PC-9 (cell line): Measurements from ENCODE around the gene CMPK2. TPM values are rescaled to one million over a fixed set of nuclear protein-coding genes. Genes with fewer than 3 reads are reported as not detected.

Experiments used
- BruUV-seq: library from RNA; stranded (reverse); fragments of 400-500 nt; replicated peaks from 2 replicates; lab custom pipeline; 2021; lab: Mats Ljungman, UMichigan
- CTCF ChIA-PET: fragments of 300-600 bp; sonication (Branson Sonifier 250); formaldehyde crosslinking; loops from one replicate; lab custom pipeline; 2022; ENCODE audit warnings: antibody characterized with exemption; lab: Charles Lee
- POLR2A ChIA-PET: fragments of 300-600 bp; sonication (Branson Sonifier 250); formaldehyde crosslinking; loops from one replicate; lab custom pipeline; 2022; ENCODE audit warnings: antibody characterized with exemption; ENCODE audit not compliant: unreplicated experiment; lab: Charles Lee
- DNase-seq, 2 experiments: peaks; one replicate each; pipeline versions ENCODE4 v3.0.0 to v3.0.0-alpha.2; 2015 to 2022; ENCODE audit warnings: mixed read lengths in 1 of 2
- H2AFZ ChIP-seq: fragments of 200-600 bp; sonication (generic); 2 replicates; pipeline ENCODE4 v1.8.1; 2017; ENCODE audit warnings: antibody characterized with exemption
- H3F3A ChIP-seq: fragments of 200-600 bp; sonication (generic); 2 replicates; pipeline ENCODE4 v1.8.1; 2017; ENCODE audit warnings: antibody characterized with exemption, mild to moderate bottlenecking, low read depth; ENCODE audit not compliant: insufficient read depth
- H3K27ac ChIP-seq: fragments of 200-600 bp; sonication (generic); 2 replicates; pipeline ENCODE4 v1.6.1; 2016; ENCODE audit warnings: mixed run types
- H3K27me3 ChIP-seq: fragments of 200-600 bp; sonication (generic); 2 replicates; pipeline ENCODE4 v1.6.1; 2016; ENCODE audit warnings: low read depth, mixed run types; ENCODE audit not compliant: insufficient read depth
- H3K36me3 ChIP-seq: fragments of 200-600 bp; sonication (generic); 2 replicates; pipeline ENCODE4 v1.6.1; 2016; ENCODE audit warnings: low read depth, mixed run types
- H3K4me1 ChIP-seq: fragments of 200-600 bp; sonication (generic); replicated peaks from 2 replicates; pipeline ENCODE4 v1.6.1; 2016; ENCODE audit warnings: mixed run types; ENCODE audit not compliant: insufficient read depth
- H3K4me2 ChIP-seq: fragments of 200-600 bp; sonication (generic); 2 replicates; pipeline ENCODE4 v1.6.1; 2017; ENCODE audit warnings: mixed run types
- H3K4me3 ChIP-seq: fragments of 200-600 bp; sonication (generic); 2 replicates; pipeline ENCODE4 v1.6.1; 2016; ENCODE audit warnings: mixed run types
- H3K79me2 ChIP-seq: fragments of 200-600 bp; sonication (generic); 2 replicates; pipeline ENCODE4 v1.6.1; 2017; ENCODE audit warnings: low read depth, mixed run types
- H3K9me2 ChIP-seq: fragments of 200-600 bp; sonication (generic); 2 replicates; pipeline ENCODE4 v1.8.1; 2017; ENCODE audit warnings: mild to moderate bottlenecking; ENCODE audit not compliant: insufficient read depth
- H3K9me3 ChIP-seq: fragments of 200-600 bp; sonication (generic); 2 replicates; pipeline ENCODE4 v1.8.1; 2016; ENCODE audit warnings: low read depth; ENCODE audit not compliant: insufficient read depth
- H4K20me1 ChIP-seq: fragments of 200-600 bp; sonication (generic); 2 replicates; pipeline ENCODE4 v1.8.1; 2017; ENCODE audit not compliant: insufficient read depth
- CTCF ChIP-seq: fragments of 200-600 bp; sonication (generic); conservative IDR thresholded peaks from 2 replicates; pipeline ENCODE4 v1.6.1; 2017; ENCODE audit warnings: mixed run types, antibody characterized with exemption, mild to moderate bottlenecking, moderate library complexity
- EZH2 ChIP-seq: fragments of 200-600 bp; sonication (generic); IDR thresholded peaks from 2 replicates; pipeline ENCODE4 v1.8.0; 2017; ENCODE audit warnings: antibody characterized with exemption, low read depth
- intact Hi-C: fragments of 100-400 bp; cut with micrococcal nuclease; formaldehyde crosslinking; loops from one replicate; pipeline ENCODE4 v1.10.0; 2022; ENCODE audit not compliant: unreplicated experiment
- total RNA-seq: library from RNA; stranded (reverse); gene quantifications from 2 replicates; pipeline ENCODE4 v1.2.3, GENCODE V29; 2021

CMPK2 gene
- total RNA-seq, 1 experiment from 2014 or later: not detected

- Histone ChIP-seq H3K4me2 (no peak overlapping the region), H3K4me3 (no peak overlapping the region), H3K9me3 (no peaks in the 10 kb centered on the region; the same call in 1 of the 2 replicates), H4K20me1 (no peaks in the 10 kb centered on the region), H3K79me2 (no peaks in the 10 kb centered on the region), H3K4me1 (no peaks in the 10 kb centered on the region), H3F3A (no peaks in the 10 kb centered on the region), H3K36me3 (no peaks in the 10 kb centered on the region), H2AFZ (no peak overlapping the region), H3K27me3 (peaks cover 27% of the 10 kb centered on the region; the same call in 1 of the 2 replicates), H3K9me2 (peaks cover 3% of the 10 kb centered on the region; the same call in 1 of the 2 replicates), H3K27ac (no peak overlapping the region)
- no TSS peak for BruUV-seq
- TF ChIP-seq CTCF: no peak
- no peak for TF ChIP-seq EZH2
- intact Hi-C loops: no loop called here
- POLR2A ChIA-PET: no interaction called here
- CTCF ChIA-PET: no interaction called here
- no peak for DNase-seq
Observed at GRCh38 chr2:6822406-6822805, 43.3 kb downstream of the CMPK2 start.

GRCh38 chr2:6820903-6821584 is 44.7 kb downstream of the CMPK2 start:
- intact Hi-C loops: no loop called here
- TF ChIP-seq CTCF (no peak), EZH2 (no peak)
- no peaks in the 10 kb centered on the region for H3K4me1 ChIP-seq
- H3K4me2 ChIP-seq: no peak overlapping the region
- H4K20me1 ChIP-seq: no peaks in the 10 kb centered on the region
- no peaks in the 10 kb centered on the region for H3F3A ChIP-seq
- CTCF ChIA-PET: no interaction called here
- BruUV-seq: no TSS peak
- no peak for DNase-seq
- H3K9me3 ChIP-seq: no peaks in the 10 kb centered on the region
- H3K27me3 ChIP-seq: peaks cover 27% of the 10 kb centered on the region; the same call in 1 of the 2 replicates
- H2AFZ ChIP-seq: no peak overlapping the region
- no peaks in the 10 kb centered on the region for H3K36me3 ChIP-seq
- H3K4me3 ChIP-seq: no peak overlapping the region
- H3K9me2 ChIP-seq: no peaks in the 10 kb centered on the region
- H3K27ac ChIP-seq: no peak overlapping the region
- POLR2A ChIA-PET: no interaction called here
- H3K79me2 ChIP-seq: no peaks in the 10 kb centered on the region

- CTCF ChIA-PET: no interaction called here
- DNase-seq: no peak
- POLR2A ChIA-PET: no interaction called here
- no peaks in the 10 kb centered on the region for H3K9me3 ChIP-seq
- no peaks in the 10 kb centered on the region for H3K36me3 ChIP-seq
- H4K20me1 ChIP-seq: no peaks in the 10 kb centered on the region
- TF ChIP-seq EZH2 (no peak), CTCF (no peak)
- peaks cover 27% of the 10 kb centered on the region; the same call in 1 of the 2 replicates for H3K27me3 ChIP-seq
- no peak overlapping the region for H3K27ac ChIP-seq
- H2AFZ ChIP-seq: no peak overlapping the region
- intact Hi-C loops: no loop called here
- H3K9me2 ChIP-seq: no peaks in the 10 kb centered on the region
- H3F3A ChIP-seq: no peaks in the 10 kb centered on the region
- H3K4me3 ChIP-seq: no peak overlapping the region
- no peaks in the 10 kb centered on the region for H3K4me1 ChIP-seq
- H3K4me2 ChIP-seq: no peak overlapping the region
- H3K79me2 ChIP-seq: no peaks in the 10 kb centered on the region
- no TSS peak for BruUV-seq
Observed at GRCh38 chr2:6820236-6820635, 45.5 kb downstream of the CMPK2 start.
